DMS153 (cell line): ENCODE data around the gene QSOX1.

ENCODE experiments used
- DNase-seq: peaks from one replicate; lab custom pipeline; 2025; lab: John Stamatoyannopoulos, UW

Gene QSOX1

DNA sequence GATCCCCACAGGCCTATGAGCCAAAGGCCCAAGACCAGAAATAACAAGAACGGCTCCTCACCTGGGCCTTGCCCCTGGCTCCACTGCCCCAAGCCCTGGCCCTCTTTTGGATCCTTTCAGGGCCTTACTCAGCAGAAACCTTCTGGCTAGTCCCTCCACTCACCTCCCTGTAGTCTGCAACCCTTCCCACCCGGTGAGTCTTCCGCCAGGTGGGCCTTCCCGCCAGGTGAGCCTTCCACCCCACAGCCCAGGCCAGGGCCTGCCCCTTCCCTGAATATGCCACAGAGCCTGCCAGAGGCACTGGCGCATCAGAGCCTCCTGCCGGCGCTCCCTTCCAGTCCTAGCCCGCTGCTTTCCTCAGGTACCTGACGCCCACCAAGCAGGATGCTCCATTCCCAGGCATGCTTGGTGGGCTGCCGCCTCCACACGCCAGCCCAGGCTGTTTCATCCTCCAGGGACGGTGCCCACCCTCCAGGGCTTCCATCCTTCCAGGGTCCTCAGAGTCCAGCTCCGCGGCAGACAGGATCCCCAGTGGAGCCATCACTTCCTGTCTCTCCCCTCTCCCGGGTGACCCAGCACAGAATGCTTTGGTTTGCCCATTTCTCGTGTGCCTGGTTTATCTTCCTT lies 96.3 kb downstream of the QSOX1 start:
- DNase-seq: no peak

DNA sequence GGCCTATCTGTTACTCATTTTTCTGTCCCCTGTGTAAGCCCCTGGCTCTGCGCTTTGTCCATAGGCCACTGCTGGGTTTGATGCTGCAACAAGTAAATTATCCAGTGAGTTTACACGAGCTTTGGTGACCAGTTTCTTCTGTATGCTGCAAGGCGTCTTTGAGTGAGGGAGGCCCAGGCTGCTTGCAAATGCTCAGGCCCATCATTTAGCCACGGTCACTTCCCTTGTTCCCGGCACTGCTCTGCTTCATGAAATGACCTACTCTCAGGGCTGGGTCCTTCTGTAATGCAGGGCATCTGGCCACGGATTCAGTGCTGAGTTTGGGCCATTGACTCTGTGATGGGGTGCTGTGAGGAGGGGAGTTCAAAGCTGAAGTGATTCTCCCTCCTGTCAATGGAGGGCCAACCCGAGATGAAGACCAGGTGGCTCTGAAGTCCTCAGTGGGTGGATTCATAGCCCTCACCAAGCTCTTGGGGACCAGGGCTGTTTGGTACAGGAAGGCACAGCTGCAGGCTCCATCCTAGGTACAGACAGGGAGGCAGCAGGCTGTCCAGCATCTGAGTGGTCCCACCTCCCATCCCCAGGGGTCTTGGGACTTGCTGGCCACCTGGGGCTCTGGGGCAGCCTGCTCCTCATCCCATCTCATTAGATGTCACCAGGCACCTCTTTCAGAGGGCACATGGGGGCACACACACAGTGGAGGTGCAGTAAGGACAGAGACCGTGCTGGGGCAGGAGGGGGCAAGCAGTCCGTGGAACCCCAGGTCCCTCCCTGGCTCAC lies 97.0 kb downstream of the QSOX1 start:
- no peak for DNase-seq

DNA sequence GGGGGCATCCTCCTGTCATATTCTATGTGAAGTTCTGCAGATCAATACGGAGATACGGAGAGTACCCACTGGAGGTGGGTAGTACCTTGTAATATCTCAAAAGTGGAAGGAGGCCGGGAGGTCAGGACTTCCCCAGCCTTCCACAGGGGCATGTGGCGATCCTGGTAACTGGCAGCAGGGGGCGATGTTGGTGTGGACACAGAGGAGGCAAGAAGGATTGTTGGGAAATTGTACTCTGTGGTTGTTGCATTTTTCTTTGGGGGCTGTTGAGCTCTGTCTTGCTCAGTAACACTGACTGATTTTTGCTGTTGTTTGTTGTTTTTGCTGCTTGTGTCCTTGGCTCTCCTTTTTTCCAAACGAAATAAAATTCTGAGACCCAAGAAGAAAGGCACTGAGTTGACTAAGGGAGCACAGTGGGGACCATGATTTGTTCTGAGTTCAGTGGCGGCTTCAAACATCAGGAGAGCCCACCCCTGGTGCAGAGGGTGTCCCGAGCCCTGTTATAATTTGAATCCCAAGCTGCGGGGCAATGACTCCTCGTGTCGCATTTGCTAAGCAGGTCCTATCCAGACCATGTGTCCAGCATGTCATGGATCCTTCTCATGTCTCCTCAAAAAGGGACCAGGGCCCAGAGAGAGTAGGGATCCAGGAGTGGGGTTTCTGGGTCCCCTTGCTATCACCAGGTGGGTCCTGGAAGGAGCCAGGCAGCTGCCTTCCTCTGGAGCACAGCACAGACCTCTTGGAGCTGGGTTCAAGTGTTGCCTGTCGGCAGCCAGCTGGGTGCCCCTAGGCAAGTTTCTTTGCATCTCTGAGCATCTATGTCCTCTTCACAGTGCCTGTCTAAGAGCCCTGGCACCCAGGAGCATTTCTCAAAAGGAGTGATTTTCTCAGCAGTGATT lies 98.2 kb downstream of the QSOX1 start:
- no peak for DNase-seq
